GM21723 (cell line): ENCODE results near the gene ADAM8.
"Not testable (repeated sequence)": the region's sequence is repeated elsewhere in the genome, so short reads cannot be mapped to it uniquely, and the experiment has no call there.

Experiments
- ATAC-seq: cut with Tn5 transposase; IDR thresholded peaks from one replicate; pipeline ENCODE4 v1.9.1; 2021; ENCODE audit warnings: mild to moderate bottlenecking, moderate library complexity; ENCODE audit not compliant: unreplicated experiment

Gene ADAM8

GRCh38 chr10:133234796-133235195 is 41.9 kb downstream of the ADAM8 start:
- not testable (repeated sequence) for ATAC-seq

GRCh38 chr10:133231946-133232574 is 44.6 kb downstream of the ADAM8 start:
- ATAC-seq = no peak

GRCh38 chr10:133231244-133231945 is 45.3 kb downstream of the ADAM8 start:
- ATAC-seq = no peak

- no peak for ATAC-seq
Observed at GRCh38 chr10:133230387-133231195, 46.1 kb downstream of the ADAM8 start.

GRCh38 chr10:133230044-133230361 is 46.7 kb downstream of the ADAM8 start, which contains the start of gene UTF1:
TSS of gene UTF1 (plus strand) at chr10:133230217. CDS start at chr10:133230289, 72 bp downstream.
- ATAC-seq = no peak

GRCh38 chr10:133229265-133230043 is 47.2 kb downstream of the ADAM8 start:
- no peak for ATAC-seq

GRCh38 chr10:133227256-133227655 is 49.4 kb downstream of the ADAM8 start:
- no peak for ATAC-seq

- no peak for ATAC-seq
Observed at GRCh38 chr10:133226251-133226808, 50.3 kb downstream of the ADAM8 start.

- ATAC-seq = no peak
Observed at GRCh38 chr10:133225707-133226191, 50.9 kb downstream of the ADAM8 start.

GRCh38 chr10:133224756-133225372 is 51.8 kb downstream of the ADAM8 start:
- ATAC-seq = no peak

- no peak for ATAC-seq
Observed at GRCh38 chr10:133224076-133224475, 52.6 kb downstream of the ADAM8 start.

GRCh38 chr10:133221756-133222155 is 54.9 kb downstream of the ADAM8 start:
- not testable (repeated sequence) for ATAC-seq

- no peak for ATAC-seq
Observed at GRCh38 chr10:133221331-133221730, 55.3 kb downstream of the ADAM8 start.

- ATAC-seq = no peak
Observed at GRCh38 chr10:133219782-133220181, 56.9 kb downstream of the ADAM8 start.

- ATAC-seq = no peak
Observed at GRCh38 chr10:133218891-133219290, 57.8 kb downstream of the ADAM8 start.

- no peak for ATAC-seq
Observed at GRCh38 chr10:133217800-133218589, 58.7 kb downstream of the ADAM8 start.

GRCh38 chr10:133216776-133217175 is 59.9 kb downstream of the ADAM8 start:
- no peak for ATAC-seq

GRCh38 chr10:133215586-133215985 is 61.1 kb downstream of the ADAM8 start:
- no peak for ATAC-seq
